ENCODE results near the gene RPRD1B.

RPRD1B gene

DNA sequence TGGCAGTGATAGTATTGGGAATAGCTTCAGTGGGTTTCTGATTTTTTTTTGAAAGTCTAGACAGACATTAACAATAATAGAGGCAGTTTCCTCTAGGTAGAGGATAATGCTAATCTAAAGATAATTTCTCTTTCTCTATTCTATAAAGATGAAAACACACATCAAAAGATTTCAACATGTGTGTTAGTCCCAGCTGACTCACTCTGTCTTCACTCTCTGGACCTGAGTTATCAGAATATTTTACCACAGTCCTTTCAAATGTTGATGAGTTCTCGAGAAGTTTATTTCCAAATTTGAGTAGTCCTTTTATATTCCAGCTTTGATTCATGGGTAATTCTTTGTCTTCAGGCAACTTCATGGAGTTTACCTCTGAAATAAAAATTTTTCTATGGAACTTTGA is 17.1 kb downstream of the RPRD1B start:
- no peaks in the 10 kb centered on the region for H3K4me1 ChIP-seq (ENCODE audit: insufficient read depth, low read length, poor library complexity, severe bottlenecking)
- H3K36me3 ChIP-seq (ENCODE audit: insufficient read depth, low read length), result peaks cover 59% of the 10 kb centered on the region
- peaks cover 43% of the 10 kb centered on the region for H4K20me1 ChIP-seq (ENCODE audit: insufficient read depth, low read length, poor library complexity, severe bottlenecking)
- H3K9ac ChIP-seq (ENCODE audit: low read depth, low read length, poor library complexity, severe bottlenecking), result no peak overlapping the region
- TF ChIP-seq EZH2phosphoT487 (IDR thresholded peaks at IDR 0.05; ENCODE audit: borderline replicate concordance), result no peak
- TF ChIP-seq, protein P1, sequence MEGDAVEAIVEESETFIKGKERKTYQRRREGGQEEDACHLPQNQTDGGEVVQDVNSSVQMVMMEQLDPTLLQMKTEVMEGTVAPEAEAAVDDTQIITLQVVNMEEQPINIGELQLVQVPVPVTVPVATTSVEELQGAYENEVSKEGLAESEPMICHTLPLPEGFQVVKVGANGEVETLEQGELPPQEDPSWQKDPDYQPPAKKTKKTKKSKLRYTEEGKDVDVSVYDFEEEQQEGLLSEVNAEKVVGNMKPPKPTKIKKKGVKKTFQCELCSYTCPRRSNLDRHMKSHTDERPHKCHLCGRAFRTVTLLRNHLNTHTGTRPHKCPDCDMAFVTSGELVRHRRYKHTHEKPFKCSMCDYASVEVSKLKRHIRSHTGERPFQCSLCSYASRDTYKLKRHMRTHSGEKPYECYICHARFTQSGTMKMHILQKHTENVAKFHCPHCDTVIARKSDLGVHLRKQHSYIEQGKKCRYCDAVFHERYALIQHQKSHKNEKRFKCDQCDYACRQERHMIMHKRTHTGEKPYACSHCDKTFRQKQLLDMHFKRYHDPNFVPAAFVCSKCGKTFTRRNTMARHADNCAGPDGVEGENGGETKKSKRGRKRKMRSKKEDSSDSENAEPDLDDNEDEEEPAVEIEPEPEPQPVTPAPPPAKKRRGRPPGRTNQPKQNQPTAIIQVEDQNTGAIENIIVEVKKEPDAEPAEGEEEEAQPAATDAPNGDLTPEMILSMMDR (conservative IDR thresholded peaks at IDR 0.05; ENCODE audit: low read length), result no peak
- no peaks in the 10 kb centered on the region for H3K9me2 ChIP-seq (replicated peaks; ENCODE audit: low read depth, low read length)
- peaks cover 74% of the 10 kb centered on the region for H3K79me2 ChIP-seq (ENCODE audit: insufficient read depth, low read length)
- H3K27me3 ChIP-seq (ENCODE audit: insufficient read depth, low read length, poor library complexity, severe bottlenecking), result no peaks in the 10 kb centered on the region
- no peak overlapping the region for H2AFZ ChIP-seq (ENCODE audit: low read length)
- no peak overlapping the region for H3K4me2 ChIP-seq (ENCODE audit: low read depth, low read length, poor library complexity, severe bottlenecking)
- H3K4me3 ChIP-seq (ENCODE audit: low read length, poor library complexity, severe bottlenecking), result no peak overlapping the region
- H3F3A ChIP-seq (ENCODE audit: low read depth), result no peaks in the 10 kb centered on the region
- no peaks in the 10 kb centered on the region for H3K9me3 ChIP-seq (ENCODE audit: insufficient read depth, low read depth, low read length)

DNA sequence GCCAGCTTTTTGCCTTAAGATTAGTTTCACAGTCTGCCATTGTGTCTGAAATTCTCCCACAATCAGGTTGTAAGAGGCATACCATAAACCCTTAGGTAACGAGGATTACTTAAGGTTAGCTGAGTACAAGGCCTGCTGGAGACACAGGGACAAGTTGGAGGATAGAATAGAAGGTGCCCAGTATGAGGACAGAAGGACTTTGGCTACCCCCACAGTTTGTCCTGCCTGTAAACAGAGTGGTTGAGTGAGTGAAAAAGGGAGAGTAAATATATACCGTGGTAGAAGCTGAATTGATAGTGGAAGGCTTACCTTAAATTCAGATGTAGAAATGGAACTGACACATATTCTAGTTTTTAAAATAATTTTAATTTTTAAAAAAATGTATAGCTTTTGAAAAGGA is 19.3 kb downstream of the RPRD1B start:
- no peak overlapping the region for H3K4me3 ChIP-seq (ENCODE audit: low read length, poor library complexity, severe bottlenecking)
- no peak overlapping the region for H2AFZ ChIP-seq (ENCODE audit: low read length)
- H3K4me2 ChIP-seq (ENCODE audit: low read depth, low read length, poor library complexity, severe bottlenecking), result no peak overlapping the region
- H3K9me2 ChIP-seq (replicated peaks; ENCODE audit: low read depth, low read length), result no peaks in the 10 kb centered on the region
- no peaks in the 10 kb centered on the region for H3K27me3 ChIP-seq (ENCODE audit: insufficient read depth, low read length, poor library complexity, severe bottlenecking)
- H3K79me2 ChIP-seq (ENCODE audit: insufficient read depth, low read length), result peaks cover 55% of the 10 kb centered on the region
- no peaks in the 10 kb centered on the region for H3F3A ChIP-seq (ENCODE audit: low read depth)
- H4K20me1 ChIP-seq (ENCODE audit: insufficient read depth, low read length, poor library complexity, severe bottlenecking), result peaks cover 32% of the 10 kb centered on the region
- TF ChIP-seq EZH2phosphoT487 (IDR thresholded peaks at IDR 0.05; ENCODE audit: borderline replicate concordance), result no peak
- TF ChIP-seq, protein P1 (conservative IDR thresholded peaks at IDR 0.05; ENCODE audit: low read length), result no peak
- H3K4me1 ChIP-seq (ENCODE audit: insufficient read depth, low read length, poor library complexity, severe bottlenecking), result no peaks in the 10 kb centered on the region
- peaks cover 58% of the 10 kb centered on the region for H3K36me3 ChIP-seq (ENCODE audit: insufficient read depth, low read length)
- H3K9ac ChIP-seq (ENCODE audit: low read depth, low read length, poor library complexity, severe bottlenecking), result no peak overlapping the region
- no peaks in the 10 kb centered on the region for H3K9me3 ChIP-seq (ENCODE audit: insufficient read depth, low read depth, low read length)

DNA sequence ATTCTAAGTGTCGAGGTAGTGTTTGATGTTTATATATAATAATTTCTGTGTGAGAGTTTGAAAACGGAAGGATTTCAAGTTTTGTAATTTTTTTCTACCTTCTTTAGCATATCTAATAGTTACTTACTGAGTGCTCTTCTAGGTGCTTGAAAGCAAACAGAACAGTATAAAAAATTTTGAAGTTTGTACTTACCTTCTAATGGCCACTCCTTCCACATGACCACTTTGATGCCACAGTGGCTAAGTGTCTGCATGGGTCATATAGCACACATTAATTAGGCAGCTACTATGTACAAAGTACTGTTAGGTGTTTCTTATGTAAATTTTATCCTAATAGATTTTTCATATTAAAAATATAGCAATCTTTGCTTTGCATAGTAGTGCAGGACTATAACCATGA is 21.1 kb downstream of the RPRD1B start:
- Histone ChIP-seq H3K36me3 (ENCODE audit: insufficient read depth, low read length) (peaks cover 63% of the 10 kb centered on the region), H4K20me1 (ENCODE audit: insufficient read depth, low read length, poor library complexity, severe bottlenecking) (peaks cover 25% of the 10 kb centered on the region)

More for the DNA sequence above, 21.1 kb downstream of the RPRD1B start:
- Histone ChIP-seq H3K9me2 (replicated peaks; ENCODE audit: low read depth, low read length) (no peaks in the 10 kb centered on the region), H3K4me3 (ENCODE audit: low read length, poor library complexity, severe bottlenecking) (no peak overlapping the region), H3K9ac (ENCODE audit: low read depth, low read length, poor library complexity, severe bottlenecking) (no peak overlapping the region), H3K9me3 (ENCODE audit: insufficient read depth, low read depth, low read length) (no peaks in the 10 kb centered on the region), H2AFZ (ENCODE audit: low read length) (no peak overlapping the region), H3F3A (ENCODE audit: low read depth) (no peaks in the 10 kb centered on the region), H3K4me1 (ENCODE audit: insufficient read depth, low read length, poor library complexity, severe bottlenecking) (no peaks in the 10 kb centered on the region), H3K4me2 (ENCODE audit: low read depth, low read length, poor library complexity, severe bottlenecking) (no peak overlapping the region), H3K27me3 (ENCODE audit: insufficient read depth, low read length, poor library complexity, severe bottlenecking) (no peaks in the 10 kb centered on the region), H3K79me2 (ENCODE audit: insufficient read depth, low read length) (peaks cover 46% of the 10 kb centered on the region)
- TF ChIP-seq, protein P1 (conservative IDR thresholded peaks at IDR 0.05; ENCODE audit: low read length), result no peak
- no peak for TF ChIP-seq EZH2phosphoT487 (IDR thresholded peaks at IDR 0.05; ENCODE audit: borderline replicate concordance)
